Right forelimb (tissue), 1 donor: ENCODE measurements around the gene PCDHGA1.
A peak's percentile ranks its signal among the peaks of the same experiment; 100 is the strongest.

Experiments
- DNase-seq: peaks from one replicate; pipeline ENCODE4 v3.0.0-alpha.2; 2018

Gene PCDHGA1

GRCh38 chr5:141515141-141515540 is 184.8 kb downstream of the PCDHGA1 start:
- DNase-seq: no peak

DNA sequence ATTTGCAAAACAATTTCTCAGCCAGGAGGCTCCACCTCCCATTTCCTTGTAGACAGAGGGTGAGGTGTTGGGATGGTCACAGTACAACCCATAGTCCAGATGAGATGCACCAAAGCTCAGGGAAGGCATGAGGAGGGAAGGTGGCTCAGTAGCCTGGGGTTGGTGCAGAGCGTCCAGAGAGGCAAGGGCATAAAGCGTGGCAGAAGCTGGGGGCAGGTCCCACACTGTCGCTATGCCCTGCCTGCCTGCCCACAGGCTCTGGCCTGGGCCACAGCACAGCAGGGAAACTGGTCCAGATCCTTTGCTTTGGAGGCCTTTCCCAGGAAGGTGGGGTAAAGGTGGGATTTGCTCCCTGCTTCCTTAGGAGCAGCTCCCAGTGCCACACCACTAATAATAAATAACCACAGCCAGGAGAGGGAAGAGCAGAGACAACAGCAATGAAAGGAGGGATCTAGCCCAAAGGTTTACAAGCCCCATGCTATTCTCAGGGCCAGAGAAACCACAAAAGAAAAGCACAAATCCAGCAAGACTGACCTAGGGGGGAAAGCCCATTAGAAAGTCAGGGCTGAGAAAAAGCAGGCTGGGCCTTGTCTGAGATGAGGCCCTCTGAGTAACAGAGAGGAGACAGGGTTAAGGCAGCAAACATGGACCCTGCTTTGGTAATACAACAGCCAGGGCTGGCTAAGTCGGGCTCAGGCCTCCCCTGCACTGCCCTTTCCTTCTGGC is 185.8 kb downstream of the PCDHGA1 start:
- DNase-seq: no peak

- no peak for DNase-seq
Observed at GRCh38 chr5:141516672-141517025, 186.3 kb downstream of the PCDHGA1 start.

DNA sequence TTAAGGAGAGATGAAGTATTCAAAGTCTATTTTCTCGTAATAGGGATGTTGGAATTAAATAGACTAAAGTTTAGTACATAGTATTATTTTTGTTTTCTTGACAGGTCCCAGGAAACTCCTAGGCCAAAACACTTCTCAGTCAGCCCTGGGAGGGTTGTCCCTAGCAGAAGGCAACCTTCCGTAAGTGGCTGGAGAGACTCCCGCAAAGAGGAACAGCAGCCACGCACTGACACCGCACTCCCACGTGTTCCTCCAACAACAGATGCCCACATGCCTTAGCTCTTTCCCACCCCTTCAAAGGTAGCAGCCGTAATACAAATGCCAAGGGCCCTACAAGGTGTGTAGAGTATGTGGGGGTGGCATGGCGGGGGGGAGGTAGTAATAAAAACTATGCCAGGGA is 187.0 kb downstream of the PCDHGA1 start:
- no peak for DNase-seq

DNA sequence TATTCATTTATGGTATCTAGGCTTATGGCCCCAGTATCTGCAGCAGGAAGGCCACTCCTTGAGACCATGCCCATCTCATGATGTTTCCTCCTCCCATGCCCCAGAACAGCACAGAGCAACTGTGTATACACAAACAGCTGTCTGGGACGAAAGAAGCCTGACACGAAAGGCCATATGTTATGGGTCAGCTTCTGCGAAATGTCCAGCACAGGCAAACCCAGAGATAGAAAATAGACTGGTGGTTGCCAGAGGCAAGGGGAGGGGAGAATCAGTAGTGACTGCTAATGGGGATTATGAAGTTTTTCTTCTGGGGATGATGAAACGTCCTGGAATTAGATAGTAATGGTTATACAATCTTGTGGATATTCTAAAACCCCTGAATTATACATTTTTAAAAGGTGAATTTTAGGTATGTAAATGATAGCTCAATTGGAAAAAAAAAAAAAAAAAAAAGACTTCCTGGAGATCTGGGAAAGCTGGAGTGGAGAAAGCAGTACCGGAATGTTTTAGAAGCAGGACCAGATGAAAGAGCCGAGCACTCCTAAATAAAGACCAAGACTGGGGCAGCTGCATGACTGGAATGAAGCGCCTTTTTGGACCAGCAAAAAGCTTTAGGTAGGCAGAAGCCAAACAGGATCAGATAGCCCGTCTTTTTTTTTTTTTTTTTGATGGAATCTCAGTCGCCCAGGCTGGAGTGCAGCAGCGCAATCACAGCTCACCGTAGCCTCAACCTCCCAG is 187.7 kb downstream of the PCDHGA1 start:
- DNase-seq: no peak

- no peak for DNase-seq
Observed at GRCh38 chr5:141518618-141519015, 188.3 kb downstream of the PCDHGA1 start.

DNA sequence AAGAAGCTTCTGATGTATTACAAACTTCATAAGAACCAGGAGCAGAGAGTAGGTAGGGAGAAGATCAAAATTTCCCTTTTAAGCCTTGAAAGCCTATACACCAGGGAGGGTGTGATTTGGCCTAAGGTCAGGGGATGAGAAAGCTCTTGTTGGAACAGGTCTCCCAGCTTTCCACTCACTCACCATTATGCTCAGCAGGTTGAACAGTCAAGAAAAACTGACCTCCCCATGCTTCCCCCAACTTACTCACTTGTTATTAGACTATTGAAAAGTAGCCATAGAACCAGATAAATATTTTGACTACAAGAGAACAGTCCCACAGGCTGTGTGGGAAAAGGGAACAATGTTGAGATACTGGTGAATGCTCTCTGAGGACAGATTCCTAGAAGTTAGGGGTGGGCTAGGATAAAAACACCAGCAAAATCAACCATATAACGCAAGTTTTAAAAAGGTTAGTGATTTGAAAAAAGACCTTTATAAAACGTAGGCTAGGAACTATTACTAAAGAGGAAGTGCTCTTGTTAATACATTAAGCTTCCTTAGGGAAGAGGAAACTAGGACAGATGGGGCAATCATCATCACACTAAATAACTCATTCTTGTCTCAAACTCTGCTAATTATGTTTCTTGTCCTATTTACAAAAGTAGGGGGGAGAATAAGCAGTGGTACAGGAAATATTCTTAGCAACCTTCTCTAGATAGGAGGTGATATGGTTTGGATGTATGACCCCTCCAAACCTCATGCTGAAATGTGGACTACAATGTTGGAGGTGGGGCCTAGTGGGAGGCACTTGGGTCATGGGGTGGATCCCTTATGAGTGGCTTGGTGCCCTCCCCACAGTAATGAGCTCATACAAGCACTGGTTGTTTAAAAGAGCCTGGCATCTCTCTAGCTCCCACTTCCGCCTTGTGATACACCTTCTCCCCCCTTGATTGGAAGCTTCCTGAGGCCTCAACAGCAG is 189.6 kb downstream of the PCDHGA1 start:
- no peak for DNase-seq

- DNase-seq: no peak
Observed at GRCh38 chr5:141521244-141521781, 191.0 kb downstream of the PCDHGA1 start.

DNA sequence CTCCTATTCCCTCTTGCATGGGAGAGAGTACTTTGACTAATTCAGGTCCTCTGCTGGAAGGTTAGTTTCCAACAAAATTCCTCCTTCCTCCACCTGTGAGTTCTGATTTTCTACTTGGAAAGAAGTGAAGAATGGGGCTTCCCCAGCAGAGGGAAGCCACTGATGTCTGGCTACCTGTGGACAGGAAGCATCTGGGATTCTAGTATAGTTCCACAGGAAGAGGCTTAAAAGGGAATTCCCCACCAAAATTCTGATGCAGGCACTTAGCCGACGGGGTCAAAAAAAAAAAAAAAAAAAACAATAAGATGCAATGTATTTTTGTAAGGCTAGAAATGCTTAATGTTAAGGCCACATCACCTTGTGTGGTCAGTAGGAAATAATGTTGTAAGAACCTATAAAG is 192.0 kb downstream of the PCDHGA1 start:
- no peak for DNase-seq

DNA sequence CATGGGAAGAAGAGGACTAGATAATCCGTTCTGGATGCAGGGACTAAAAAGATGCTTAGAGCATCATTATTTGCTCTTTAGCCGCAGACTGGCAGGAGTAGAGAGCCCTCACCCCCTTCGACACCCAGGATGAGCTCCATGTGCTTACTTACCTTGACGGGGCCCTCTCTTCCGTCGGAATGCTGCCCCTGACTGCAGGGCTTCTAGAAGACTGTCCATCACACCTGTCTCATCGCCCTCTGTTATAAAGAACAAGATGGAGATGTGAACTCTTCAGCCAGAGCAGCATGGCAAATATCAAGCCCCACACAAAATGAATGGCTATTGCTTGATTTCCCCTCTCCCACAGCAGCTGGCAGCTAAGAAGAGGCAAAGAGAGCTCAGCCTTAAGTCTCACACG is 193.7 kb downstream of the PCDHGA1 start:
- no peak for DNase-seq

GRCh38 chr5:141524604-141525597 is 194.6 kb downstream of the PCDHGA1 start:
- peak; percentile 92 for DNase-seq

GRCh38 chr5:141525653-141526052 is 195.3 kb downstream of the PCDHGA1 start:
- no peak for DNase-seq

DNA sequence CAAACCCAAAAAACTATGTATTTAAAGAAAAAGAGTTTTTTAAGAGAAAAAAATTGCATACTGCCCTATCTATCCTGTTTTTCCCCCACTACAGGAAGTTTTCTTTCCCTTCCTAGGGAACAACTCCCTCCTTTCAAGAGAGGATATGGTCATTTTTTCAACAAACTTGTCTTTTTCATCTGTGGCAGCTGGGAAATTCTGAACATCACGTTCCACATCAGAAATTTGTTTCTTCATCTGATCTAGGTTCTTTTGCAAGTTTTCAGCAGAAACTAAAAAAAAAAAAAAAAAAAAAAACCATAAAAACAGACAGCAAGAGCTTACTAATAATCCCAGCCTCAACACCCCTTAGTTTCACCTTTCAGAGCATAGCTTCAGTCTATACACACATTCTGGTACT is 197.1 kb downstream of the PCDHGA1 start:
- DNase-seq: no peak

GRCh38 chr5:141528291-141528984 is 198.1 kb downstream of the PCDHGA1 start:
- peak; percentile 80 for DNase-seq

DNA sequence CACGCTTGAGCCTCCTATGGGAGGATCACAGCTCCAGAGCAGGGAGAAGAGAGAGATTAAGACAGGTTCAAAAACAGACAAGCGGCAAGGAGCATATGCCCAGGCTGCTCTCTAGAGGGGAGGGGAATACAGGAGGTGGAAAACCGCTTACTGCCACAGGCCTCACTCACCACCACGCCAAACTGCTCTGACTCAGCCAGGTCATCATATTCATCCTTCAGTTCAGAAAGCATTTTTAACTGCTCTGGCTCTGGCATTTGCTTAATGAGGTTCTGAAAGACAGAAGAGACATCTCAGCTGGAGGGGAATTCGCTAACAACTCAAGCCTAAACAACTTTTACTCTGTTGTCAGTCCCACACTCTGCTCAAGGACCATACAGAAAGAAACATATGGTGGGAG is 198.7 kb downstream of the PCDHGA1 start:
- DNase-seq: no peak

GRCh38 chr5:141529873-141530272 is 199.6 kb downstream of the PCDHGA1 start:
- DNase-seq: no peak

DNA sequence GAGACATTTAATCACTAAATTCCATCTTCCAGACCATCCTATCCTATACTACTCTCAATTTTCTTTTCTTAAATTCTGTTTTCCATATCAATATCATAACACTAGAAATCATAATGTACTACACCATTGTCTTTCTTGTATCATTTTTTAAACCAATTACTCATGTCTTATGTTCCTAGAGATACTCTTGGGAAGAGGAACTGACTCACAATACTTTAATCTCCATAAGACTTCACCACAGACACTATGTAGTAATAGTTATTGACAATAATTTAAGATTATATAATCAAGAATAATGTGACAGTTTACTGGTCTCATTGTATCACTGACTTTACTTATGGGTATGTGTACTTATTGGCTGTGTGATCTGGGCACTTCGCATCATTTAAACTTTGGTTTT is 202.4 kb downstream of the PCDHGA1 start:
- DNase-seq: no peak

- no peak for DNase-seq
Observed at GRCh38 chr5:141533897-141534296, 203.6 kb downstream of the PCDHGA1 start.

- no peak for DNase-seq
Observed at GRCh38 chr5:141534492-141535213, 204.3 kb downstream of the PCDHGA1 start.

DNA sequence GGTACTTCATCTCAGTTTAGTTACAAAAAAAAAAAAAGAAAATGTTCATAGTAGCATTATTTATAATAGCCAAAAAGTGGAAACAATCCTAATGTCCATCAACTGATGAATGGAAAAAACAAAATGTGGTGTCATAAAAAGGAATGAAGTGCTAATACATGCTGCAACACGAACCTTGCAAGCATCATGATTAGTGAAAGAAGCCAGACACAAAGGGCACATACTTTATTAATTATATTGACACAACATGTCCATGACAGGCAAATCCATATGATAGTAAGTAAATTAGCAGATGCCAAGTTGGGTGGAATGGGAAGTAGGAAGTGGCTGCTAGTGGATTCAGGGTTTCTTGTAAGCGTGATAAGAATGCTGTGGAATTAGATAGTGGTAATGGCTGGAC is 212.7 kb downstream of the PCDHGA1 start:
- DNase-seq: no peak

- DNase-seq: no peak
Observed at GRCh38 chr5:141547488-141547887, 217.2 kb downstream of the PCDHGA1 start.
